ENCODE data around the gene PLK5.

PLK5 gene

DNA sequence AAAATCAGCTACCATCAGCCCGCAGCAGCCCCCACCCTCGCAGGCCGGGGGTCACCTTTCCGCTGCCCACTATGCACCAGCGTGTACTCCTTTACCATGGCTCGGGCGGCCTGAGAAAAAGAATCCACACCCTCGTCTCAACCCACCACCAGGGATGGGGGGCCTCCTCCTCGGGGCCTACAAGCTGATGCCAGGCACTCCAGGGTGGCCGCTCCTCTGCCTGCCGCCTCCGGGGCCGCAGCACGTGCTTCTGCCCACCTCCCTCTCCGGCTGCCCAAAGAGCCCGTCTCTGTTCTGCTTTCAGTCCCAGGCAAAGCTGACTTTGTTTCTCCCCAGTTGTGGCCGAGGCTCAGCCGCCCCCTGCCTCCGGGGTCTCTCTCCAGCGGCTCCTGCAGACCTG lies 55.3 kb downstream of the PLK5 start:
- no peak for DNase-seq

DNA sequence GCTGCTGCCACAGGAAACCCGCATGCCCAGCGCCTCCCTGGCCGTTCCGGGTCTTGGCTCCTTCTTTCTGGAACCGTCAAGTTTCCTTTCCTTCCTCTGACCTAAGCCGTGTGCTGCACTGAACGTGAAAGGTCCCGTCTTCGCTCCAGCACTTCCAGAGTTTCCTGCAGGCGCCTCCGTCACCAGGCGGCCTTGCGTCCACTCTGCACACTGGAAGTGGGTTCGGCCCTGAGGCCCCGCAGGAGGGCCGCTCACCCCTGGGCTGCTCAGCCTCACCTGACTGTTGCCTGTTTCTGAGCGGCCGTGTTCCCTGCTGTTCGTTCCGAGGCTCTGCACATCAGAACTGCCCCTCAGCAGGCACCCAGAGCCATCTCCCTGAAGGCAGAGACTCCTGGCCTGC lies 56.5 kb downstream of the PLK5 start:
- DNase-seq: no peak

DNA sequence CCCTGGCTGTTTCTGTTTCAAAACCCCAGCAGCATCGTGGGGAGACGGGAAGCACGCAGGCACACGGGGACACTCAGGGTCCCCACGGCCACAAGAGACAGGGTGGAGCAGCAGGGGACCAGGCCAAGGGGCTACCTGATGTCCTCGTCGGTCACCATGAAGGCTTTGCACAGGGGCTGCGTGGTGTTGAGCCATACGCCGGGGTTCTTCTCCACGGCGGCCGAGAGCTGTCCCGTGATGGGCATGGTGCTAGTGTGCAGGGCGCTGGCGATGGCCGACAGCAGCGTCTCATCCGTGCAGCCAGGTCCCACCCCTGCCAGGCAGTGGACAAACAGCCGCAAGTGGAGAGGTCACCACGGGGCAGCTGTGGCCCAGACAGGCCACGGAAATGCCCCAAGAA lies 57.1 kb downstream of the PLK5 start:
- DNase-seq: no peak

DNA sequence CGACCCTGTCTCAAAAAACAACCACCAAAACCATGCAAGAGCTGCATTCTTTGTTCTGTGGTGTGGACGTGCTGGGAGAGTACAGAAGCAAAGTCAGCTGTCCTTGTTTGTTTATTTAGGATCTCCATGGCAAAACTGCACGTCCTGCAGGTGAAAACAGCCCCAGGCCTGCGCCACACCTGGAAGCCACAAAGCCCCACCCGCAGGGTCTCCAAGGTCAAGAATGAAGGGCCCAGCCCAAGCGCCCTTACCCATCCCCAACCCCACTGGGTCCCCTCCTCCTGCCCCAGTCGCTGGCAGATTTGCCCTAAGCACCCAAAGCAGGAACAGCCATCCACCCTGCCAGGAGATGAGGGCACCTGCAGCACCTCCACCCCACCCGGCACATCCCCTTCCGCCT lies 58.3 kb downstream of the PLK5 start:
- DNase-seq: no peak

DNA sequence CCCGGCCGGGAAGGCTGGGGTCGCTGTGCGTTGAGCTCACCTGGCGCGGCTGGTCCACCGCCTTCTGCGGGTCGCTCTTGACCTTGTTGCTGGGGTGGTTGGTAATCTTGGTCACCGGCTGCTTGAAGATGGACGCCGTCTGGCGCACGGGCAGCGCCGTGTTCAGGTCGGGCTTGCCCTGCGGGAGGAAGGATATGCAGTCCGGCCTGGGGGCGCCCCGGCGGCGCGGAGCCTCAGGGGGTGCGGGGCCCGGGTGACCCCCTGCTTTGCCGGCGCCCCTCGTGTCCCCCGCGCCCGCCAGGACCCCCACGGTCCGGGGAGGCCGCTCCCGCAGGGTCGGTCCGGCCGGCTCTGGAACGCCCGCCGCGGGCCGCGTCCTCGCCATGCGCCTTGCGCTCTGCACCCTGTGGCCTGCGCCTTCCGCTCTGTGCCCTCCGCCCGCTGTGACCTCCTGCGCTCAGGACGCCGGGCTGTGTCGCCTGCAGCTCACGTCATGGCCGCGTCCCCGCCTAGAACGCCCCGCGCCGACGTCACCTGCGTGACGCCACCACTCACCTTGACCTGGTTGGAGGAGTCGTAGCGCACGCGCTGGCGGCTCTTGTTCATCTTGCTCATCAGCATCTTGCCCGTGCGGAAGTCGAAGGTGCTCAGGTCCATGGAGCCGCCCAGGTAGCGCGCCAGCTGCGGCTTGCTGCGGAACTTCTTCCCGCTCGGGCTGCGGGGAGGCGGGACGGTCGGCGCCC lies 60.8 kb downstream of the PLK5 start:
- DNase-seq: no peak

DNA sequence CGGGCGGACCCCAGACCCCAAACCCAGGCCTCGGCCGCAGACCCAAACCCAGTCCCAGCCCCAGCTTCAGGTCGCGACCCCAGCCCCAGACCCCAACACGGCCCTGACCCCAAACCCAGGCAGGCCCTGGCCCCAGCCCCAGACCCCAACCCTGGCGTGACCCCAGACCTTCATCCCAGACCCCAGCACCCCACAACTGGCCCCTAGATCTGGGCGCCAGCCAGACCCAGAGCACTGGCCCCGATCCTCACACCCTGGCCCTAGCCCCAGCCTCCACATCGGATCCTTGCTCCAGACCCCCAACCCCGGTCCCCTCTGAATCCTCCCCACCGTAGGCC lies 61.3 kb downstream of the PLK5 start:
- no peak for DNase-seq
